EH (cell line): ENCODE results near the gene KIAA0753.

Source experiments
- DNase-seq: peaks from one replicate; pipeline ENCODE4 v3.0.0-alpha.2; 2015; ENCODE audit warnings: low read depth

KIAA0753 gene

GRCh38 chr17:6640536-6641246 lies at the start of gene KIAA0753, which contains the start of gene TXNDC17:
KIAA0753 (minus strand) TSS chr17:6640711; CDS start chr17:6635103, 5,608 bp downstream.
TXNDC17 (plus strand) TSS chr17:6641060; CDS start chr17:6641083, 23 bp downstream.
- peak; percentile 92 for DNase-seq

- no peak for DNase-seq
Observed at GRCh38 chr17:6688944-6689343, 48.4 kb upstream of the KIAA0753 start.

DNA sequence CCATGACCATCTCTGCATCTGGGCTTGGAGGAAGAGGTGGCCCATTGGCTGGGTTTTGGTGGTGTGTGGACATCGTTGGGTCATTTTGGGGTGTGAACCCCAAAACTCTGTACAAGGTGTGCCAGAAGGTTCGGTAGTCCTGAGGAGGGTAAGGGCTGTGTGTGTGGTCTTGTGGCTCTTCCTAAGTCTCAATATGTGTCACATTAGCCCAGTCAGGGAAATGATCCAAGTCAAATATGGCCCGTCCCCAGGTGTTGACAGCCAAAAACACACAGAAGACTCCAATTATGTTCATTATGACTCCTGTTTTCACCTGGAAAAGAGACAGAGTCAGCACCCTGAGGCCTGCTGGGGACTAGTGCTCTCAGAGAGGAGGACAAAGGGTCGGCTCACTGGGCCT lies 45.5 kb upstream of the KIAA0753 start:
- no peak for DNase-seq

DNA sequence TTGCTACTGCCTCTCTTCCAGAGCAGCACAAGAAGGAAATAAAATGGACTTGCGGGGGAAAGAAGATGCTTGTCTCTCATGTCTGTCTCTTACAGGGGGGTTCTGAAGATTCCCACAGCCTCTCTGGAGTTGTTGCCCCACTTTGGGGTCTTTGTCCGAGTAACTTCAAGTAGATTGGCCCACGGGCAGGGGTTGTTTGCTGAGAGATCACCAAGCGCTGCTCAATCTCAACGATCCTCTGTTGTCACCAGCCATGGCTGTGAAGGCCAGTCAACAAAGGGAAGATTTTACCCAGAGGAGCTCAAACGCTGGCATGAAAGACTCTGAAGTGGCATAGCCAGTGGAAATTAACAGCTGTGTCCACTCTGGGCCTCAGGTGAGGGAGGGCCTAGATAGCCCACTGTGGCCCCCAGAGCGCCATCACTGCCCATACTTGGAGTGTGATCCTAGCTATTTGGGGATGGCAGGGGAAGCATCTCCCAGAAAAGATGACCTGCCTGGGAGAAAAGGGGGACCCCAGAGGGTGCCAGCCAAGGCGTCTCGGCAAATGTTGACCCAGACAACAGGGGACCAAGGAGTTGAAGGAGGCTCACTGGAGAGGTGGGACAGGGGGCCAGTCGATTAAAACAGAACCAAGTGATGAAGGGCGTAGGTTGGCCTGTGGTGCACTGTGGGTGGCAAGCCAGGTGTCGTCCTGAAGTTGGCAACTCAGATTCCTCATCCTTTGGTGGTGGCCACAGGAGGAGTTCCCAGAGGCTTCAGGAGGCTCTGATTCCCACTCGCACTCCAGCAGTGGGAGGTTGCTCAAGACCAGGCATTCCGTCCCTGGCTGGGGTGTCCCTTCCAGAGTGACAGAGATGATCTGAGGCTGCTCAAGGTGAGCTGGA lies 44.6 kb upstream of the KIAA0753 start:
- DNase-seq = no peak

DNA sequence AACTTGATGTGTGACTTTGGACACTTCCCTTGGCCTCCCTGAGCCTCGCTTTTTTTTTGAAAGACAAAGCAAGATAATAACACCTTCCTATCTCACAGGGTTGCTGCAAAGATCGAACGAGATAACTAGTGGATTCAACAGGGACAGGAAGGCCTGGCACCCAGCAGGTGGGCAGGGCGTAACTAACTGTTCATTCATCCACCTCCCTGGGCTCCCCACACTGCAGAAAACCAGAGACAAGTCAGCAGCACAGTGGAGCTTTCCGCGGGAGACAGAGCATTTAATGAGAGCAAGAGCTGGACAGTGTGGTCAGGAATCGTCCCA lies 43.9 kb upstream of the KIAA0753 start:
- DNase-seq = no peak

DNA sequence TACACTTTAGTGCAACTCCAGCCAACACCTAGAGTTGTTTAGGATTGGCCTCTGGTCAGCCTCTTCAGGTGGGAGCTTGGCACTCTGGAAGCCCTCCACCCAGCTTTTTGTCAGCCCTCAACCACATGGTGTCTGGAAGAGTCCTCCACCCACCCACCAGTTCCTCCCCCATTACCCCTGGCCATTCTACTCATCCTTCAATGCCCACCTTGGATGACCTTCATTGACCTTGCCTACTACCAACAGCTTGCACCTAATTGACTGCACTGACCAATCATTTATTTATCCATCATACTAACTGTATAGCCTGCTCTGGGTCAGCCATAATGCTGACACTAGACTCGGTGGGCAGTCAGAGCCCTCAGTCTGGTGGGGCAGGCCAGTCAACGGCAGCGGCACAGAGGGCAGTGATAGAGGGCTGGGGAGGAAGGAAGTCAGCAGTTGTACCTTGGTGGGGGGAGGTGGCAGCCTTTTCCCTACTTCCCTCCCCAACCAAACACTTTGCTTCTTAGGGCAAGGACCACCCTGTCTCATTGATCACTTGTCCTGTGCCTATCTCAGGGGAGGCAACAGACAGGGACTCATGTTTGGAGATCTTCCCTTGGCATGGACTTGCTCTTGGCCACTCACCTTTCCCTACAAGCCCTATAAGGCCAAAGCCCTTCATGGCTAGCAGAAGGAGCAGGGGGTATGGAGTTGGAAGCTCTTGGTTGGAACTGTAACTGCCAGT lies 43.4 kb upstream of the KIAA0753 start:
- no peak for DNase-seq

GRCh38 chr17:6683081-6683684 lies 42.7 kb upstream of the KIAA0753 start:
- DNase-seq = no peak

DNA sequence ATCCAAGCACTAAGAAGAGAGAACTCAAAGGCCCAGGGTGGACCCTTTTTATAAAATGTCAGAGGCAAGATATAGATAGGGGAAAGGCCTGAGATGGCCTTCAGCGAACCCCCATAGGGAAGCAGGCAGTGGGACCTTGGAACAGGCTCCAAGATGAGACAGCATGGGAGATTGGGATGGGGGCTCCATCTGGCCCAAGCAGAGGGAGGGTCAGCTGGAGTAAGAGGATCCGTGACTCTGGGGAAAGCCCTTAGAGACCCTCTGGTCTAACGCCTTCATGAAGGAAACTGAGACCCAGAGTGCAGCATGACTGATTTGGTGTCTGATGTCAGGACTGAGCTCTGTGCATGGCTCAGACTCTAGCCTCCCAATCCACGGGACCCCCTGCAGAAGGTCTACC lies 41.8 kb upstream of the KIAA0753 start:
- DNase-seq = no peak

DNA sequence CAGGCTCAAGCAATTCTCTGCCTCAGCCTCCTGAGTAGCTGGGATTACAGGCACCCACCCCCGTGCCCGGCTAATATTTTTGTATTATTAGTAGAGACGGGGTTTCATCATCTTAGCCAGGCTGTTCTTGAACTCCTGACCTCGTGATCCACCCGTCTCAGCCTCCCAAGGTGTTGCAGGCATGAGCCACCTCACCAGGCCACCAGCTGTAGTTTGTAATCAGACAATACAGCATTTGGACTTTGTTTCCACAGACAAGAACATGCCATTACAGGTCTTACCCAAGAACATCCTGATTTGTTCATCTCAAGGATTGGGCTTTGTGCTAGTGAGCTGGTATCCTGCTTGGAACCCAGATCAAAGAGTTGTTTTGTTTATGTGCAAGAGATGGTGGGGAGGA lies 41.2 kb upstream of the KIAA0753 start:
- no peak for DNase-seq

DNA sequence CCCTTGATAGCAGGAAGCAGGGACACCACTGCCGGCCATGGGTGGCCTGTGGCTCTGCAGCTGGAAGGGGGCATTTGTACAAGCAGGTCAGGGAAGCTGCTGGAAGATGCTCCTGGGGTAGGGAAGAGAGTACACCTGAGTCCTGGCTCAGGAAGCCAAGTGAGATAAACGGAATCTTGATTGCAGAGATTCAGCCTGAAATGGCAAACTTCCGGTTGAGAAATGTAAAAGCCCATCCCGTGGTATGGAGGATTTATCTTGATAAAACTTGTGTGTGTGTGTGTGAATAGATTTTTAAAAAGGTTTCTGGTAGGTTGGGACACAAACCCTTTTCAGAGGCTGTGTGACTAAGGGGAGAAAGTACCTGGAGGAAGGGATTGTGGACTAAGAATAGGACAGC lies 40.7 kb upstream of the KIAA0753 start:
- DNase-seq = no peak

GRCh38 chr17:6679241-6679640 lies 38.7 kb upstream of the KIAA0753 start:
- no peak for DNase-seq

- DNase-seq = no peak
Observed at GRCh38 chr17:6677946-6678345, 37.4 kb upstream of the KIAA0753 start.

GRCh38 chr17:6677158-6677831 lies 36.8 kb upstream of the KIAA0753 start:
- peak; percentile 67 for DNase-seq

DNA sequence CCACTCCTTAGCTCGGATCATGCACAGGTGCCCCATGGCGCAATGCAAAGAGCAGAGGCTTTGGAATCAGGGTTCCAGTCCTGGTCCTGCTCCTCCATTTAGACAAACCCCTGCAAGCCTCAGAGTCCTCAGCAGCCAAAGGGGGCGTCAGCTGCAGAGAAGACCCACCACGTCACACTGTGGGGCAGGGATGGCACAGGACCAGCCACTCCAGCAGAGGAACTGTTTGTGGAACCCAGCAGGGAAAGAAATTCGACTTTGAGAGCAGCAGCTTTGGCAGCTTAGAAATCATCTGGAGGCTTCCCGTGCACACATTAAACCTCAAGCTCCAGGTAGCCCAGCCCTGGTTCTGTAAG lies 36.3 kb upstream of the KIAA0753 start:
- DNase-seq = no peak

DNA sequence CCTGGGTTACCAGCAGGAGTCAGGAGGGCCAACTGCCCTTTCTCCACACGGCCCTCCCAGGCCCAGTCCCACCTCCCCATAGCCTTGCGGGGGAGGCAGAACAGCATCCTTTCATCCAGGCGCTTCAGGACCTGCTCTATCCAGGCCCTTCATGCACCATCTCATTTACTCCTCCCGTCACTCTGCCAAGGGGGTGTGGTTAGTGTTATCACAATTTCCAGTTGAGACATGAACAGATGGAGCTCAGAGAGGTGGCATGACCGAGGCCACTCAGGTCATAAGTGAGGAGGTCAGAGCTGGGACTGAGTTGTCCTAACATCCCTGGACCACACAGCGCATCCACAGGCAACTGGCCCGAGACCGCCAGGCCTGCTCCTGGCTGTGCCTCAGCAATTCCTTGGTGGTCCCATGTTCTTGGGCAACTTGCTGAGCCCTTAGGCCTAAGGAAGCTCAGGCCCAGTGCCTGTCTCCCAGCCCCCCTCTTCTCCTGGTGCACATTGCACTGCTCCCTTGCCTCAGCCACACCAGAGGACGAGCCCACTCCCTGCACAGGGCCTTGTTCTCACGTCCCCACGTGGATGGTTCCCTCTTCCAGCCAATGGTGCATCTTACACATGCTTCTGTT lies 34.8 kb upstream of the KIAA0753 start:
- no peak for DNase-seq

GRCh38 chr17:6674586-6674985 lies 34.1 kb upstream of the KIAA0753 start:
- DNase-seq = no peak

DNA sequence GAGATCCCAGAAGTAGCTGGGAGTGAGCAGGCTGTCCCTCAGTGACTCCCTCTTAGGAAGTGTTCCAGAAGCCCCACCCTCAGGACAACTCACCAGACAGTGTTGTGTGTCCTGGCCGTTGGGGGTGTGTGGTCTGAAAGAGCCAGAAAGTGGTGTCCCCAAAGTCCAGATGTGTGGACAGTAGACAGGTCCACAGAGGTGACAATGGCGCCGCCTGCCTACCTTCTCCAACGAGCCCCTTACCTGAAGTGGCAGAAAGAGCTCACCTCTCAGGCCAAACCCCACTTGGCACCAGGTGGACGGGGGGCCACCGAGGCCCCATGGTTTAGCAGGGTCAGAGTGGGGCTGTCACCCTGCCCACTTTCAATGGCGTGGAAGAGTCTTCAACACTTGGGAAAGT lies 30.9 kb upstream of the KIAA0753 start:
- DNase-seq = no peak

- no peak for DNase-seq
Observed at GRCh38 chr17:6670999-6671398, 30.5 kb upstream of the KIAA0753 start.

- DNase-seq = no peak
Observed at GRCh38 chr17:6670571-6670970, 30.1 kb upstream of the KIAA0753 start.

GRCh38 chr17:6669479-6670212 lies 29.1 kb upstream of the KIAA0753 start:
- DNase-seq = no peak
